Heart left ventricle (tissue), 13 donors: Measurements from ENCODE around the gene THSD4.

Experiments
- CTCF ChIP-seq, 12 donors: fragments of 200-600 bp; sonication (generic) in 4 of 12; IDR thresholded peaks; one replicate each; pipeline versions ENCODE4 v1.5.0 to v1.8.0; 2018 to 2022; ENCODE audit warnings: antibody characterized with exemption in 12 of 12, mild to moderate bottlenecking in 5 of 12
- POLR2A ChIP-seq, 2 donors: fragments of 450-650 bp; IDR thresholded peaks; one replicate each; pipeline ENCODE4 v1.6.1; 2017; ENCODE audit warnings: antibody characterized with exemption in 2 of 2, mild to moderate bottlenecking in 2 of 2, moderate library complexity in 2 of 2
- donor health status: ischemic (EF 13 %, LVEDD 7.1; RV severe dilation, severe dysfunction).
- donor health status: DM: no; HTN: yes; CAD: no.
- donor health status: DM: no; HTN: no; CAD: no.
- donor health status: ischemic (EF 25% LVEDD 6.9; RV normal size, moderate dysfunction).
- donor health status: ischemic (EF 25% LVEDD 5.7; RV mildly dilated, moderate dysfunction).
- donor health status: ischemic (EF 35%, LVEDD 5.7; RV mildly dilated, moderate dysfunction).
- donor health status: nonischemic (EF 11% LVEDD 7.7; RV severe dilation, severe dysfunction).
- donor health status: DM: yes; HTN: yes; CAD: no.
- donor health status: PGD.
- donor health status: ischemic (EF 29% LVEDD 5.4; RV normal size, mild dysfunction).
- donor health status: nonischemic (EF 23%, LVEDD 6.1; RV moderate dilation, normal function).

- no peak for TF ChIP-seq CTCF (IDR thresholded peaks at IDR 0.05)
- TF ChIP-seq POLR2A (IDR thresholded peaks at IDR 0.05) = no peak
Measured at GRCh38 chr15:71230303-71230702, 115.0 kb downstream of the THSD4 start.
